Spleen (tissue), 11 donors: ENCODE data around the gene ADGRG1. TPM values are rescaled to one million over a fixed set of nuclear protein-coding genes. Genes with fewer than 3 reads are reported as not detected.

ENCODE experiments used
- DNase-seq: peaks from one replicate; pipeline ENCODE4 v3.0.0-alpha.2; 2020
- H3K27ac ChIP-seq, 8 donors: fragments of 200-600 bp; sonication (generic) in 7 of 8; 1 replicate in 4 of 8; 2 replicates in 4 of 8; pipeline versions ENCODE4 v1.5.0 to v1.8.0; 2016 to 2021; ENCODE audit warnings: inconsistent platforms in 4 of 8, mild to moderate bottlenecking in 4 of 8, moderate library complexity in 1 of 8
- H3K27me3 ChIP-seq, 7 donors: fragments of 200-600 bp; sonication (generic) in 6 of 7; replicated peaks in 1 of 7; 1 replicate in 4 of 7; 2 replicates in 3 of 7; pipeline versions ENCODE4 v1.5.0 to v1.8.0; 2016 to 2021; ENCODE audit warnings: inconsistent platforms in 3 of 7, mild to moderate bottlenecking in 1 of 7
- H3K36me3 ChIP-seq, 6 donors: fragments of 200-600 bp; sonication (generic) in 5 of 6; 1 replicate in 4 of 6; 2 replicates in 2 of 6; pipeline versions ENCODE4 v1.5.0 to v1.8.0; 2016 to 2021; ENCODE audit warnings: inconsistent platforms in 2 of 6
- H3K4me1 ChIP-seq, 6 donors: fragments of 200-600 bp; sonication (generic) in 5 of 6; 1 replicate in 3 of 6; 2 replicates in 3 of 6; pipeline versions ENCODE4 v1.5.0 to v1.8.0; 2016 to 2021; ENCODE audit warnings: inconsistent platforms in 3 of 6
- H3K4me3 ChIP-seq, 8 donors: fragments of 200-600 bp; sonication (generic) in 7 of 8; 1 replicate in 4 of 8; 2 replicates in 4 of 8; pipeline versions ENCODE4 v1.5.0 to v1.8.0; 2016 to 2021; ENCODE audit warnings: inconsistent platforms in 4 of 8, mild to moderate bottlenecking in 4 of 8, moderate library complexity in 2 of 8
- H3K9me3 ChIP-seq, 8 donors: fragments of 200-600 bp; sonication (generic) in 7 of 8; 1 replicate in 4 of 8; 2 replicates in 4 of 8; pipeline versions ENCODE4 v1.5.0 to v1.8.0; 2016 to 2021; ENCODE audit warnings: inconsistent platforms in 4 of 8
- CTCF ChIP-seq, 11 experiments: fragments of 200-600 bp in 7 of 11; fragments of 450-650 bp in 4 of 11; sonication (generic) in 4 of 11; IDR thresholded peaks in 8 of 11; conservative IDR thresholded peaks in 3 of 11; 1 replicate in 7 of 11; 2 replicates in 4 of 11; pipeline versions ENCODE4 v1.4.0 to v1.8.0; 2016 to 2021; ENCODE audit warnings: antibody characterized with exemption in 11 of 11, inconsistent platforms in 4 of 11, mild to moderate bottlenecking in 1 of 11
- POLR2A ChIP-seq, 3 donors: fragments of 450-650 bp; IDR thresholded peaks; one replicate each; pipeline ENCODE4 v1.5.1; 2017; ENCODE audit warnings: antibody characterized with exemption in 3 of 3, mild to moderate bottlenecking in 1 of 3
- POLR2AphosphoS5 ChIP-seq, 3 donors: sonication (generic); formaldehyde crosslinking; IDR thresholded peaks; one replicate each; pipeline ENCODE4 v1.5.1; 2017; ENCODE audit warnings: antibody characterized with exemption in 3 of 3
- WGBS, 5 donors: extraction: QIAGEN DNeasy Blood & Tissue Kit in 3 of 5; methylation state at CpG; one replicate each; pipeline versions ENCODE4 v1.1.5 to v1.1.7; 2013 to 2018; 5-methylcytosine and 5-hydroxymethylcytosine counted together
- intact Hi-C: fragments of 100-400 bp; cut with DNase I; formaldehyde crosslinking; loops from one replicate; pipeline ENCODE4 v1.15.0; 2023; ENCODE audit warnings: low total_unique reads
- polyA plus RNA-seq, 3 donors: library from polyadenylated mRNA; stranded (reverse); fragments of 200-250 nt; gene quantifications; one replicate each; pipeline ENCODE4 v1.2.1, GENCODE V29; 2013
- total RNA-seq, 7 donors: library from RNA; depleted of rRNA in 3 of 7; stranded (reverse); fragments of >200 nt in 3 of 7; fragmentation: NEBNext Ultra II Directional in 4 of 7; extraction: Animal tissue kit (Norgen Biotek cat#: 25700) in 4 of 7; gene quantifications; one replicate each; pipeline versions ENCODE4 v1.1.0 to v1.2.1, GENCODE V29; 2016 to 2021
- donor health status: healthy with polysubstance abuse.
- donor health status: DM: no; HTN: no; CAD: no; lungs with moderate emphysema.
- donor health status: DM: no; HTN: no; CAD: no.
- donor health status: Bipolar disorder and iron deficiency.
- donor health status: healthy.
- donor health status: DM: no; HTN: no; CAD: no.
- donor health status: DM: yes; HTN: yes; CAD: no.

The ADGRG1 gene
- total and polyA plus RNA-seq, 10 donors, result 1.0 to 23.7 (median 8.2) TPM

GRCh38 chr16:57677622-57678369 is 49.4 kb downstream of the ADGRG1 start:
- no peak for DNase-seq
- 47 to 65% (median 56%) methylated on average over 14 of the region's 14 CpGs for WGBS, 5 donors

GRCh38 chr16:57679016-57679415 is 50.6 kb downstream of the ADGRG1 start:
- Histone ChIP-seq H3K27ac (peak overlapping the region in 2 of 8 donors; percentile 10 to 13), H3K9me3 (no peaks in the 10 kb centered on the region), H3K4me3 (no peak overlapping the region), H3K27me3 (no peaks in the 10 kb centered on the region), H3K36me3 (peaks cover 0 to 67% (median 0%) of the 10 kb centered on the region in 6 donors), H3K4me1 (peaks cover 0 to 53% (median 6%) of the 10 kb centered on the region in 6 donors)
- DNase-seq, result no peak
- intact Hi-C loops, result no loop called here
- WGBS, 5 donors, result 84 to 95% (median 91%) methylated on average over 8 to 12 of the region's 12 CpGs
- TF ChIP-seq POLR2AphosphoS5 (IDR thresholded peaks at IDR 0.05) (peak in 1 of 3 donors; percentile 39), POLR2A (IDR thresholded peaks at IDR 0.05) (no peak)

More at GRCh38 chr16:57677622-57678369, 49.4 kb downstream of the ADGRG1 start:
- Histone ChIP-seq H3K27ac (peak overlapping the region in 1 of 8 donors; percentile 28), H3K9me3 (no peaks in the 10 kb centered on the region), H3K4me1 (peaks cover 0 to 49% (median 6%) of the 10 kb centered on the region in 6 donors), H3K36me3 (peaks cover 0 to 78% (median 0%) of the 10 kb centered on the region in 6 donors), H3K4me3 (no peak overlapping the region), H3K27me3 (no peaks in the 10 kb centered on the region)
- no peak for TF ChIP-seq POLR2A (IDR thresholded peaks at IDR 0.05)
- intact Hi-C loops, result no loop called here

GRCh38 chr16:57679767-57680482 is 51.5 kb downstream of the ADGRG1 start:
- TF ChIP-seq CTCF (IDR thresholded peaks at IDR 0.05 in 8 of 11, conservative IDR thresholded peaks at IDR 0.05 in 3 of 11) (no peak), POLR2AphosphoS5 (IDR thresholded peaks at IDR 0.05) (no peak), POLR2A (IDR thresholded peaks at IDR 0.05) (no peak)
- DNase-seq, result no peak
- 55 to 66% (median 60%) methylated on average over 6 to 7 of the region's 7 CpGs for WGBS, 5 donors
- H3K9me3 ChIP-seq, result no peaks in the 10 kb centered on the region
- H3K27me3 ChIP-seq, result no peaks in the 10 kb centered on the region
- intact Hi-C loops, result no loop called here
- no peak overlapping the region for H3K4me3 ChIP-seq
- H3K4me1 ChIP-seq, result peaks cover 0 to 54% (median 6%) of the 10 kb centered on the region in 6 donors
- peaks cover 0 to 67% (median 0%) of the 10 kb centered on the region in 6 donors for H3K36me3 ChIP-seq
- H3K27ac ChIP-seq, result peak overlapping the region in 2 of 8 donors; percentile 10 to 13

- intact Hi-C loops, result no loop called here
- H3K4me1 ChIP-seq, result peaks cover 0 to 45% (median 4%) of the 10 kb centered on the region in 6 donors
- no peak for TF ChIP-seq POLR2AphosphoS5 (IDR thresholded peaks at IDR 0.05)
- no peak for TF ChIP-seq POLR2A (IDR thresholded peaks at IDR 0.05)
- no peak for TF ChIP-seq CTCF (IDR thresholded peaks at IDR 0.05 in 8 of 11, conservative IDR thresholded peaks at IDR 0.05 in 3 of 11)
Observed at GRCh38 chr16:57680842-57681375, 52.5 kb downstream of the ADGRG1 start.

More at GRCh38 chr16:57680842-57681375, 52.5 kb downstream of the ADGRG1 start:
- Histone ChIP-seq H3K36me3 (peaks cover 0 to 77% (median 0%) of the 10 kb centered on the region in 6 donors), H3K27me3 (no peaks in the 10 kb centered on the region), H3K4me3 (no peak overlapping the region), H3K9me3 (no peaks in the 10 kb centered on the region), H3K27ac (no peak overlapping the region)
- DNase-seq, result no peak
- 57 to 80% (median 74%) methylated on average over 5 of the region's 5 CpGs for WGBS, 5 donors
